H1 (cell line): ENCODE measurements around the gene PIK3R5. TPM values are rescaled to one million over a fixed set of nuclear protein-coding genes. Genes with fewer than 3 reads are reported as not detected.

Experiments
- CTCF ChIA-PET: fragments of 300-600 bp; sonication (Branson Sonifier 250); formaldehyde crosslinking; loops from one replicate; lab custom pipeline; 2021; ENCODE audit not compliant: partially characterized antibody; lab: Charles Lee
- POLR2A ChIA-PET: fragments of 300-600 bp; sonication (Branson Sonifier 250); formaldehyde crosslinking; loops from one replicate; lab custom pipeline; 2021; ENCODE audit warnings: inconsistent platforms; ENCODE audit not compliant: partially characterized antibody; lab: Charles Lee
- DNase-seq, 2 experiments: peaks; one replicate each; pipeline versions ENCODE4 v3.0.0 to v3.0.0-alpha.2; 2010 to 2022; ENCODE audit warnings: low spot score in 2 of 2, low read depth in 1 of 2, mixed read lengths in 1 of 2
- FAIRE-seq: peaks from 2 replicates; lab custom pipeline; 2011; peaks lifted over from hg19 to GRCh38; lab: Jason Lieb, UNC
- H2AFZ ChIP-seq: 2 replicates; pipeline ENCODE4 v1.8.1; 2012; ENCODE audit warnings: low read length, inconsistent platforms
- H2AK5ac ChIP-seq: 2 replicates; pipeline ENCODE4 v1.6.1; 2013; ENCODE audit warnings: low read depth, low read length
- H2BK120ac ChIP-seq: replicated peaks from 2 replicates; pipeline ENCODE3; 2013; ENCODE audit warnings: low read depth, low read length, inconsistent platforms
- H2BK12ac ChIP-seq: 2 replicates; pipeline ENCODE4 v1.6.1; 2013; ENCODE audit warnings: low read depth, low read length
- H2BK15ac ChIP-seq: 2 replicates; pipeline ENCODE4 v1.6.1; 2013; ENCODE audit warnings: low read length
- H2BK20ac ChIP-seq: 2 replicates; pipeline ENCODE4 v1.6.1; 2013; ENCODE audit warnings: low read length
- H2BK5ac ChIP-seq: 2 replicates; pipeline ENCODE4 v1.6.1; 2013; ENCODE audit warnings: low read depth, low read length
- H3K14ac ChIP-seq: 2 replicates; pipeline ENCODE4 v1.6.1; 2013; ENCODE audit warnings: inconsistent platforms; ENCODE audit not compliant: insufficient read length
- H3K18ac ChIP-seq: 2 replicates; pipeline ENCODE4 v1.6.1; 2013; ENCODE audit warnings: low read length; ENCODE audit errors: extremely low read depth
- H3K23ac ChIP-seq: 2 replicates; pipeline ENCODE4 v1.6.1; 2013; ENCODE audit warnings: inconsistent platforms; ENCODE audit not compliant: insufficient read length
- H3K23me2 ChIP-seq: 2 replicates; pipeline ENCODE4 v1.6.1; 2013; ENCODE audit warnings: low read depth, low read length
- H3K27ac ChIP-seq: 2 replicates; pipeline ENCODE4 v1.6.1; 2011; ENCODE audit warnings: low read depth, low read length, inconsistent platforms
- H3K27me3 ChIP-seq, 4 experiments: replicated peaks in 1 of 4; 1 replicate in 1 of 4; 2 replicates in 3 of 4; pipeline versions ENCODE4 v1.6.1 to v1.8.1; 2011 to 2013; ENCODE audit warnings: low read length in 3 of 4, mild to moderate bottlenecking in 3 of 4, inconsistent platforms in 2 of 4, mixed read lengths in 2 of 4, moderate library complexity in 1 of 4; ENCODE audit not compliant: control insufficient read depth in 3 of 4, insufficient read depth in 3 of 4; ENCODE audit errors: extremely low read depth in 1 of 4
- H3K36me3 ChIP-seq, 4 experiments: 2 replicates each; pipeline versions ENCODE4 v1.6.1 to v1.8.1; 2011 to 2013; ENCODE audit warnings: mild to moderate bottlenecking in 4 of 4, low read length in 3 of 4, moderate library complexity in 2 of 4, control low read depth in 1 of 4, inconsistent platforms in 1 of 4; ENCODE audit not compliant: insufficient read depth in 4 of 4, control insufficient read depth in 2 of 4
- H3K4ac ChIP-seq: replicated peaks from 2 replicates; pipeline ENCODE3; 2013; ENCODE audit warnings: low read length, low read depth, mixed read lengths, inconsistent platforms; ENCODE audit not compliant: insufficient read length
- H3K4me1 ChIP-seq, 4 experiments: replicated peaks in 1 of 4; 1 replicate in 1 of 4; 2 replicates in 3 of 4; pipeline versions ENCODE4 v1.6.1 to v1.8.1; 2011 to 2013; ENCODE audit warnings: low read length in 3 of 4, inconsistent platforms in 2 of 4, mixed read lengths in 1 of 4; ENCODE audit not compliant: insufficient read depth in 4 of 4, control insufficient read depth in 3 of 4
- H3K4me2 ChIP-seq, 2 experiments: 2 replicates each; pipeline versions ENCODE4 v1.6.1 to v1.8.1; 2011 to 2013; ENCODE audit warnings: low read depth in 2 of 2, low read length in 2 of 2, control low read depth in 1 of 2, inconsistent platforms in 1 of 2, mild to moderate bottlenecking in 1 of 2; ENCODE audit not compliant: insufficient read depth in 1 of 2
- H3K4me3 ChIP-seq, 4 experiments: fragments of 200-600, 300-600 bp in 1 of 4; sonication (generic), shearing (Covaris generic), sonication (Bioruptor Twin) in 1 of 4; 2 replicates each; pipeline versions ENCODE4 v1.5.1 to v1.8.1; 2011 to 2016; ENCODE audit warnings: low read length in 4 of 4, low read depth in 3 of 4, control low read depth in 2 of 4, inconsistent platforms in 2 of 4, mild to moderate bottlenecking in 2 of 4, mixed read lengths in 1 of 4, moderate library complexity in 1 of 4; ENCODE audit not compliant: insufficient read depth in 2 of 4; ENCODE audit errors: extremely low read depth in 1 of 4
- H3K56ac ChIP-seq: replicated peaks from 2 replicates; pipeline ENCODE3; 2013; ENCODE audit warnings: low read depth, mild to moderate bottlenecking, mixed read lengths, low read length, inconsistent platforms; ENCODE audit not compliant: insufficient read length
- H3K79me1 ChIP-seq: 2 replicates; pipeline ENCODE4 v1.6.1; 2013; ENCODE audit warnings: low read depth, low read length, control low read depth
- H3K79me2 ChIP-seq, 2 experiments: 2 replicates each; pipeline versions ENCODE4 v1.6.1 to v1.8.1; 2012 to 2013; ENCODE audit warnings: low read length in 2 of 2, mild to moderate bottlenecking in 2 of 2, inconsistent platforms in 1 of 2; ENCODE audit not compliant: insufficient read depth in 2 of 2, control insufficient read depth in 1 of 2
- H3K9ac ChIP-seq, 4 experiments: replicated peaks in 1 of 4; 1 replicate in 1 of 4; 2 replicates in 3 of 4; pipeline versions ENCODE4 v1.6.1 to v1.8.1; 2011 to 2013; ENCODE audit warnings: low read depth in 3 of 4, low read length in 3 of 4, control low read depth in 2 of 4, mild to moderate bottlenecking in 2 of 4, moderate library complexity in 2 of 4, inconsistent platforms in 1 of 4; ENCODE audit errors: extremely low read depth in 1 of 4
- H3K9me3 ChIP-seq, 2 experiments: 2 replicates each; pipeline versions ENCODE4 v1.6.1 to v1.8.1; 2012 to 2013; ENCODE audit warnings: mild to moderate bottlenecking in 2 of 2, moderate library complexity in 2 of 2, control low read depth in 1 of 2, inconsistent platforms in 1 of 2, low read depth in 1 of 2, low read length in 1 of 2, mixed read lengths in 1 of 2; ENCODE audit not compliant: insufficient read depth in 2 of 2
- H4K20me1 ChIP-seq, 2 experiments: replicated peaks in 1 of 2; 2 replicates each; pipeline versions ENCODE3 to v1.8.1; 2011 to 2013; ENCODE audit warnings: inconsistent platforms in 2 of 2, low read length in 2 of 2, mild to moderate bottlenecking in 1 of 2; ENCODE audit not compliant: insufficient read depth in 2 of 2, control insufficient read depth in 1 of 2
- H4K5ac ChIP-seq: 2 replicates; pipeline ENCODE4 v1.6.1; 2013; ENCODE audit warnings: low read length, low read depth, mixed read lengths, inconsistent platforms; ENCODE audit not compliant: insufficient read length
- H4K8ac ChIP-seq: 2 replicates; pipeline ENCODE4 v1.8.0; 2013; ENCODE audit warnings: mild to moderate bottlenecking, moderate library complexity, low read length, inconsistent platforms; ENCODE audit not compliant: insufficient read depth; ENCODE audit errors: extremely low read depth
- H4K91ac ChIP-seq: replicated peaks from 2 replicates; pipeline ENCODE3; 2013; ENCODE audit warnings: low read length, mixed read lengths, inconsistent platforms; ENCODE audit not compliant: insufficient read length
- BACH1 ChIP-seq: IDR thresholded peaks from 2 replicates; pipeline ENCODE4 v1.6.1; 2012; ENCODE audit warnings: low read length, improper control_type of control experiment
- EP300 ChIP-seq, 2 experiments: IDR thresholded peaks; 1 replicate in 1 of 2; 2 replicates in 1 of 2; pipeline ENCODE4 v1.6.1; 2011 to 2012; ENCODE audit warnings: low read depth in 2 of 2, low read length in 2 of 2, mild to moderate bottlenecking in 2 of 2, borderline replicate concordance in 1 of 2, inconsistent platforms in 1 of 2, moderate library complexity in 1 of 2
- EZH2 ChIP-seq: fragments of 200-600 bp; sonication (generic); IDR thresholded peaks from 2 replicates; pipeline ENCODE4 v1.7.1; 2012; ENCODE audit warnings: low read depth, mild to moderate bottlenecking, moderate library complexity, low read length, inconsistent platforms; ENCODE audit not compliant: severe bottlenecking
- GABPA ChIP-seq: IDR thresholded peaks from 2 replicates; pipeline ENCODE4 v1.6.1; 2011; ENCODE audit warnings: mild to moderate bottlenecking, low read length, moderate library complexity, borderline replicate concordance; ENCODE audit not compliant: insufficient read depth
- JUN ChIP-seq: IDR thresholded peaks from 2 replicates; pipeline ENCODE4 v1.6.1; 2011; ENCODE audit warnings: low read depth, mild to moderate bottlenecking, improper control_type of control experiment, low read length
- POLR2A ChIP-seq, 2 experiments: IDR thresholded peaks; 1 replicate in 1 of 2; 2 replicates in 1 of 2; pipeline ENCODE4 v1.6.1; 2011; ENCODE audit warnings: low read depth in 2 of 2, low read length in 2 of 2, mild to moderate bottlenecking in 2 of 2; ENCODE audit errors: control extremely low read depth in 1 of 2
- POU5F1 ChIP-seq: IDR thresholded peaks from 2 replicates; pipeline ENCODE4 v1.6.1; 2011; ENCODE audit warnings: low read depth, mild to moderate bottlenecking, low read length, moderate library complexity
- RNF2 ChIP-seq: fragments of 200-900, 300-1000 bp; sonication (generic); IDR thresholded peaks from 2 replicates; pipeline ENCODE4 v1.7.1; 2016; ENCODE audit warnings: borderline replicate concordance, low read depth, mild to moderate bottlenecking, antibody characterized with exemption, low read length; ENCODE audit not compliant: poor library complexity, severe bottlenecking; ENCODE audit errors: missing control alignments
- SP2 ChIP-seq: IDR thresholded peaks from 2 replicates; pipeline ENCODE4 v1.6.1; 2012; ENCODE audit warnings: mild to moderate bottlenecking, low read length, inconsistent platforms
- TAF7 ChIP-seq: optimal IDR thresholded peaks from 2 replicates; pipeline ENCODE3; 2011; ENCODE audit warnings: low read depth, mild to moderate bottlenecking, inconsistent platforms, low read length, moderate library complexity, borderline replicate concordance
- YY1 ChIP-seq: IDR thresholded peaks from 2 replicates; pipeline ENCODE4 v1.6.1; 2011; ENCODE audit warnings: low read depth, mild to moderate bottlenecking, low read length
- polyA plus RNA-seq, 7 experiments: library from polyadenylated mRNA; depleted of rRNA in 3 of 7; stranded (reverse) in 5 of 7; unstranded in 2 of 7; fragments of >200 nt in 5 of 7; fragments of 200-250 nt in 2 of 7; gene quantifications; 1 replicate in 5 of 7; 2 replicates in 1 of 7; 4 replicates in 1 of 7; pipeline versions ENCODE4 v1.2.1 to v1.2.3, GENCODE V29; 2011 to 2013; ENCODE audit warnings: missing spikeins in 2 of 7, mixed read lengths in 2 of 7
- total RNA-seq: library from RNA; stranded (reverse); fragmentation: NEBNext Ultra II Directional; extraction: Animal tissue kit (Norgen Biotek cat#: 25700); gene quantifications from 2 replicates; pipeline ENCODE4 v1.2.1, GENCODE V29; 2021
- TF ChIP-seq, protein P1 (sequence below): IDR thresholded peaks from 2 replicates; pipeline ENCODE4 v1.6.1; 2012; ENCODE audit warnings: low read length, inconsistent platforms

The PIK3R5 gene
- total and polyA plus RNA-seq, 2 of the 8 experiments (the other 6 are each of a cell fraction or from before 2014, with no cell fraction given) = 2.7 to 4.3 TPM

GRCh38 chr17:8928347-8928746 is 37.2 kb downstream of the PIK3R5 start:
- Histone ChIP-seq H3K9ac (no peak overlapping the region), H3K79me1 (no peaks in the 10 kb centered on the region), H2AK5ac (no peak overlapping the region), H3K14ac (no peak overlapping the region), H3K36me3 (no peaks in the 10 kb centered on the region), H2BK120ac (no peak overlapping the region), H4K8ac (no peak overlapping the region), H3K4me3 (no peak overlapping the region), H3K79me2 (no peaks in the 10 kb centered on the region), H3K4me2 (no peak overlapping the region), H4K5ac (no peak overlapping the region), H2BK20ac (no peak overlapping the region), H3K23me2 (peaks cover 2% of the 10 kb centered on the region; the same call in 1 of the 2 replicates), H2AFZ (no peak overlapping the region), H3K27ac (no peak overlapping the region), H3K4ac (no peak overlapping the region), H3K23ac (no peak overlapping the region), H4K20me1 (no peaks in the 10 kb centered on the region), H3K9me3 (peaks cover 17 to 25% of the 10 kb centered on the region in 2 experiments), H3K18ac (no peak overlapping the region), H4K91ac (no peak overlapping the region), H2BK12ac (no peak overlapping the region), H3K27me3 (no peaks in the 10 kb centered on the region), H3K56ac (no peak overlapping the region), H2BK5ac (no peak overlapping the region), H3K4me1 (no peaks in the 10 kb centered on the region), H2BK15ac (no peak overlapping the region)
- FAIRE-seq (no peak), DNase-seq (no peak)
- ChIA-PET POLR2A (no interaction called here), CTCF (no interaction called here)
- TF ChIP-seq JUN (no peak), RNF2 (no peak), POU5F1 (no peak), BACH1 (no peak), POLR2A (IDR thresholded peaks at IDR 0.05; ENCODE audit: control extremely low read depth in 1 of 2, low read depth in 2 of 2, low read length in 2 of 2) (no peak), EZH2 (no peak), TAF7 (no peak), YY1 (no peak), GABPA (no peak), SP2 (no peak), EP300 (IDR thresholded peaks at IDR 0.05; ENCODE audit: borderline replicate concordance in 1 of 2, low read depth in 2 of 2, low read length in 2 of 2) (no peak)
- TF ChIP-seq, protein P1, sequence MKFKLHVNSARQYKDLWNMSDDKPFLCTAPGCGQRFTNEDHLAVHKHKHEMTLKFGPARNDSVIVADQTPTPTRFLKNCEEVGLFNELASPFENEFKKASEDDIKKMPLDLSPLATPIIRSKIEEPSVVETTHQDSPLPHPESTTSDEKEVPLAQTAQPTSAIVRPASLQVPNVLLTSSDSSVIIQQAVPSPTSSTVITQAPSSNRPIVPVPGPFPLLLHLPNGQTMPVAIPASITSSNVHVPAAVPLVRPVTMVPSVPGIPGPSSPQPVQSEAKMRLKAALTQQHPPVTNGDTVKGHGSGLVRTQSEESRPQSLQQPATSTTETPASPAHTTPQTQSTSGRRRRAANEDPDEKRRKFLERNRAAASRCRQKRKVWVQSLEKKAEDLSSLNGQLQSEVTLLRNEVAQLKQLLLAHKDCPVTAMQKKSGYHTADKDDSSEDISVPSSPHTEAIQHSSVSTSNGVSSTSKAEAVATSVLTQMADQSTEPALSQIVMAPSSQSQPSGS = no peak
